ENCODE results near the gene CDC42EP3.

The CDC42EP3 gene

DNA sequence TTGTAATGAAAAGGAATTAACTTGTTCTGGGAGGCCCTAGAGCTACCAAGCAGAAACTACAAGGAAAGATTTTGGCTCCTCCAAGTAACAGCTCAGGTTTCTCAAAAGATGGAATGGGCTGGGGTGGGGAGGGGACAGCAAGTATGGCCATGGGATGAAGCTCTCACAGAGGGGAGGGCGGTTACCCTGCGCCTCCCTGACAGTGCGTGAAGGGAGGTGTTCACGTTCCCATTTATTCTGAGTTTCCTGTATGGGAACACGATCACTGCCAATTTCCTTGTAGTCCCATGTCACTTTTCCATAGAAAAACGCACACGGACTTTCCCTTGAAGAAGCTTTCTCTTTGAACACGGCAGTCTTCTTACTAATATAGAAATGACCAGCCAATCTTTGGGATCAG, 17.0 kb downstream of the CDC42EP3 start:
- no peak for DNase-seq

DNA sequence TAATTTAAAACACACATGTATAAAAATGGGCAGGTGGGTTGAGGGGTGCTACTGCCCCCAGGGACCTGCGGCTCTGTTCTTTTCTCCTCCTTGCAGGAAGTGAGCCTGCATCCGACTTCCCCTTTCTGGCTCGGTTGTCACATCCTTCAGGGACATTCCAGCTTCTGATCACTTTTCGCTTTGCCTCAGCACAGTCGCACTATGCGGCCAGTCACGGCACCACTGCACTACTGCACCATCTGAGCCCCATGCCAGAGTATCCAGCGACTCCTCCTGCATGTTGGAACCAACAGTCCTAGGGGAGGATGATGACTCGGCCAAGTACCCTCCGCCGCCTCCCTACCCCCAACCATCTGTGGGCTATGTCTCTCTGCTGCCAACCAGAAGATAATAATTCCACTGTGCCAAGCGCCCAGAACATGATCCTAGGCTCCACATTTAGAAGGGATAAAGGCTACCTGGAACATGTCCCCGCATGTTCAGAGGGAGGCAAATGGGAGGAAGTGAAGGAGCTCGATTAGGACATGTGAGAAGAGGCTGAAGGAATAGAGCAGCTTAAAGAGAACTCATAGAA, 17.6 kb downstream of the CDC42EP3 start:
- peak; percentile 24 for DNase-seq

DNA sequence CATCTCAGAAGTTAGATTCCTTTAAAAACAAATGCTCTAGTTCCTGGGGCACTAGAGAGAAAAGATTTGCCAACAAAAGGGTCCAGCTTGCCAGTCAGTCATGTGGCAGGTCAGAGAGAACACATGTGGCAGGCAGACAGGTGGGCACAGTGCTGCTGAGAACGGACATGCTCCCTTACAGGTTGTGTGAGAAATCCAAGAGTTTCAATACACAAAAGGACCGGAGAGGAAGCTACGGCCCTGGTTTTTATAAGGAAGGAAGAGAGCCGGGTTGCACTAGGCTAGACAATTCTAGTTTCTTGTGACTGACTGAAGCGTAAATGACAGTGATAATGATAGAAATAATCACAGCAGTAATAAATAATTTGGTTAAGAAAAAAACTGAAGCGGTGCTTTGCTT, 18.3 kb downstream of the CDC42EP3 start:
- DNase-seq = no peak

DNA sequence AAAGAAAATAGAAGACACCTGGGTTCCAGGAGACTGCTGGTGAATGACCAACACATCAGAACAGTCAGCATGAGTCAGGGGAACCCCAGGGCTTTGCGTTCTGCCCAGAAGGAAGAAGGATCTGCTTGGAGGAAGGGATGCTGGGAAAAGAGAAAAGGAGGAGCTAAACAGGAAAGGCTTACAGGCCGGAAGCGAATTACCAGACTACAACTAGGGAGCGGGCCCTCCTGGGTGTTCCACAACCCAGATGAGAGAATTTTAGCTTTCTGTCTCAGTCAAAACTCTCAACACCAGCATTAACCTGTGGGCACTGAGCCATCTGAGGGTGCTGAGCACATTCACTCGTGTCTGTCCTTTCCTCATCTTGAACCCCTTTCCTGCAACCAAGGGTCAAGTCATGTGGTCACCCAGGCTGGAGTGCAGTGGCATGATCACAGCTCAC, 19.2 kb downstream of the CDC42EP3 start:
- no peak for DNase-seq

DNA sequence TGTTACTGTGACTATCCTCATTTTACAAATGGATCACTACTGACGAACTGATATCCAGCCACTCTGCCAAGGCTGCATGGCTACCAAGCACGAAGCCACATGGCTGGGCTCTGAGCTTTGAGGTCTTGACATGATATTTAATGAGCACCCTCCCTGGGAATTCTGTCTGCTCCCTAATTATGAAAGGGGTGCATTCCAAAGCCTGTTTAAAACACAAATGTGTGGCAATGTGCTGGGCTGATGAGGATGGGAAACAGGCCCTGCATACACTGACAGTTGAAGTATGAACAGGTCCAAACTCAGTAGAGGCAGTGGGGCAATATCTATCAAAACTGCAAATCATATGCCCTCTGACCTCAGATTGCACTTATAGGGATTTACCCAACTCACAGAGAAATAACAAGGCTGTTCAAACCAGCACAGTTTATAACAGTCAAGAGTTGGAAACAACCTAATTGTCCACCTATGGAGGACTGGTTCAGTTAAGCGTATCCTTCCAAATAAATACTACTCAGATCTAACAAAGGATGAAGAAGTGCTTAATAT, 20.8 kb downstream of the CDC42EP3 start:
- no peak for DNase-seq

DNA sequence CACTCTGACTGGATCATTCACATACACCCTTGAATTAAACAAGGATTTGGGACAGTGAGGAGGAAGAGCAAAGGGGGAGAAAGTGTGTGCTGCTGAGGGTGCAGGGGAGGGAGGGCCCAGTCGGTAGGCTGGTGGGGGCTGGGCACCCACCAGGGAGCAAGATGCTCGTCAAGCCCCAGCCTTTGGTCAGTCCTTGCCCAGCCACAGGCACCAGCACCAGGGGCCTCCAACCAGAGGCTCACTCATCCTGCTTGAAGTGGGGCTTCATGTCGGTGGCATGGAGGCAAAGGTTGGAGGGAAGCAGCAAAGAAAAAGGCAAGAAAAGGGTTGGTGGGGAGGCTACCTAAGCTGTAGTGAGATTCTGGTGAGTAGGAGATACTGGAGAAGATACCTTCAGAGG, 21.9 kb downstream of the CDC42EP3 start:
- no peak for DNase-seq

DNA sequence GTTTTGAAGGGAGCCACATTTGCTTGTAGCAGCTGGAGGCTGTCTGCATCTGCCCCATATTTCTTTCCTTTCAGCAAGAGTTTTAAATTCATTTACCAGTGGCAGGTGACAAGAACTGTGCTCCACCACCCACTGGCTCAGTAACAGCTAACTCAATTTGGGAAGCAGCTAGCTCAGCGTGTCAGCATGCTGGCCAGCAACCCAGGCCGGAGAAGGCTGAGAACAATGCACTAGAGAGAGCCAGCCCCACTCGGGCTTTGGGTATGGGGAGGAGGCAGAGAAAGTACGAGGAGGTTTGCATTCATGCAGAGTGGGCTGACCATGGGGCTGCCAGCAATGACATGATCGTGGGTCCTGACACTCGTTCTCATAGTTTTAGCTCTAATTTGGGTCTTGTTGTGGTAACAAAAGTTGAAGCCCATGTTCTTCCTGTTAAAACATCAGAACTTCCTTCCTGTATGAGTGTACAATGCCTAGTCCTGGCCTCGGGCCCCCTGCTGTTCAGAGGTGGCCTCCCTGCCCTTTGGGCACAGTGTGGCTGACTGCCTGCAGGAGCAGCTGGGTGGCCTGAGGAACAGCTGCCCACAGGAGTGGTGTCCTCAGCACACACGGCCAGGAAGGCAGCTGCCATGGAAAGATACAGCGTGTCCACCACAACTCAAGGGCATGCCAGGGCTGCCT, 23.0 kb downstream of the CDC42EP3 start:
- DNase-seq = no peak

DNA sequence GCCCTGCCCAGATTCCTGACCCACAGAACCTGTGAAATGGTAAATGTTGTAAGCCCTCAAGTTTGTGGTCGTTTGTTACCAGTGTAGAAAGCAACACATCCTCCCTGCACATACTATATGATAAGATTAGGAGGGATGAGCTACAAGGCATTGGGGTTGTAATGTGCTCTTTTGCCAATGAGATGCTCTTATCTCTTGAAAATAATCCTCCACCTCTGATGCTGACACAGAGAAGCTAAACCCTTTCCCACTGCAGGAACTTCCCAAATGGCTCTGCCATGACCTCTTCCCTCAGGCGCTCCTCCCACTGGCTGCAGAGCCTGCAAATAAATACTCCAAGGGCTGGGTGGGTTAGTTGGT, 23.5 kb downstream of the CDC42EP3 start:
- DNase-seq = no peak

DNA sequence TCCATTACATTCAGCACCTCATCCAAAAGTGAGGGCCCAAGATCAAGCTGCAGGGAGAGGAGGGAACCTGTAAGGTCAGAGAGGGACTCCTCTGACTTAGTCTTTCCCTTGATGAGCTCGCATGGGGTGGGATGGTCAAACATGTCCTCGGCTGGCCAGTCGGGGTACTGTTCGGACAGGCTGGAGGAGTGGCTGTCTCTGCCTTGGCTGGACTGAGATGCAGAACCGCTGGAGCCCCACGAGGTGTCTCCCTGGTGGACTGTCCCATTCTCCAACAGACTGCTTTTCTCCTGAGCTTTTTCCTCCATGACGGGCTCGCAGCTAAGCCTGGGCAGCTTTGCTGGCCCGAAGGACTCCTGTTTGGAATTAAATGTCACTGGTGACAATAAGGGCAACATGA, 25.6 kb downstream of the CDC42EP3 start:
- DNase-seq = no peak

DNA sequence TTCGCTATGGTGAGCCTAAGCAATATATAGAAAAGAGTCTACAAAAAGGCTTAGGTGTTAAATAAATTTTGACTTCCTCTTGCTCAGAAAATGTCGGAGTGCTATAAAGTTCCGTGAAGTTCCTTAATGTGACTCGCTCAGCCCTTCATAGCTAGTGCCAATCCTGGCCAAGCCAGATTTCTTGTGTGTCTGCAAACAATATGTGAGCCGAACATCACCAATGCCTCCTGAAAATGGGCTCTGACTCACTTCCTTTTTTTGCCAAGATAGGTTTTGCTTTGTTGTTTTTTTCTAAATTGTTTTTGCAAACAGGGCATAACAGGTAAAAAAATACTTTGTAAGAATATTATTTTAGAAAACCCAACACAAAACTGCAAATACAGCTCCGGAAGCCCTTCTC, 26.1 kb downstream of the CDC42EP3 start:
- DNase-seq = no peak

DNA sequence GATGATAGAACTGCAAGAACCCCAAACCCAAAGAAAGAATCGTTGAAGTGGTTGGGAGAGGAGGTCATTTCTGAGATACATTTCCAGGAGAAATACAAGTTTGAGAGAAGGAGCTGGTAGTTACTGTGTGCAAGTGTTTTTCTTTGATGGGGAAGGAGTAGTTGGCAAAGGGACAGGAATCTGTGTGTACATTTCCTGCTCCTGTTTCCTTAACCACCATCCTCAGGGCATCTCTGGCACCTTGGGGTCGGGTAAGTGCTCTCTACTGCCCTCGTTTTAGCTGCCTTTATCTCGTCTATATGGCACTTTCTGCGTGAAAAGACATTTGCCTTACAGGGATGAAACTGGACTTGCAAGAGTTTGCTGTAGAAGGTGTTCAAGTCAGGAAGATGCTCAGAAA, 27.3 kb downstream of the CDC42EP3 start:
- no peak for DNase-seq

DNA sequence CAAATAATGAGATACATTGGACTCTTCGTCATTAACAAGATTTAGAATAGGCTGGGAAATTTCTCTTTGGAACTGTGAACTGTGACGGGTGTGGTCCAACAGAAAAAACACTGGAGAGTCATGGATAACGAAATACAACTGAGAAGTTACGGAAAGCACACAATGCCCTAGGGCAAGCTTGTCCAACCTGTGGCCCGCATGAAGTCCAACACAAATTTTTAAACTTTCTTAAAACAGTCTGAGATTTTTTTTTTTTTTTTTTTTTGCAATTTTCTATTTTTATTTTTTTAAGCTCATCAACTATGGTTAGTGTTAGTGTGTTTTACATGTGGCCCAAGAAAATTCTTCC, 27.7 kb downstream of the CDC42EP3 start:
- DNase-seq = no peak

DNA sequence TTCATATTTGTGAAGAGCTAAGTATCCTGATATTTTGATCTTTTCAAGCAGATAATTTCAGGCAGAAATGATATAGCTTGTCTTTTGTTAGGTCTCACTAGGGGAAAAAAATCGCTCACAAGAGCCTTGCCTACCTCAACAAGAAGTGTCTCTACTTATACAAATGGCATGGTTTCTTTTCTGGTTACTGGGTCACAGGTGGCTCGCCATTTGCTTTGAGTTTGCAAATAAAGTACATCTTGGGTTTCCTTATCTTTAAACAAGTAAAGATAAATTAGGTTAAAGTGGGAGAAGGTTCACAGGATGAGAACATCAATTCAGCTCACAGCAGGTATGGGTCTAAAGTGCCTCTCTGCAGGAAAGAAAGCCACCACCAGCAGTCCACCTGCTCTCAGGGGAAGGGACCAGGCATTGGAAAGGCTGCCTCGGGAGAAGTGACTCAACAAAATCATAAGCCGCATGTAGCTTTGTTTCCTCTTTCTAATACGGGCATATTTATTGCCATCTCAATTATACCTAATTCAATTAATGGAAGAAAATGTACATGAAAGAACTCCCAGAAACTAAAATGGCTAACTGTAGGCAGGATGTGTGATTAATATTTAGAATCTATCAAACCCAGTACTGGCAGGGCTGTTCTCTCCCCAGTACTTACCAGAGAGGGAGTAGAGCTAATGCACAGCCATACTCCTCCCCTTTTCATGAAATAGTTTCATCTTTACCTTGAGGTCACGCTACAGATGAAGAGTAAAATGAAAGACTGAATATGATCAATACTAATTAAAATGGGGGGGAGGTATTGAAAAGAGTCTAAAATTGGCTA, 28.3 kb downstream of the CDC42EP3 start:
- no peak for DNase-seq

DNA sequence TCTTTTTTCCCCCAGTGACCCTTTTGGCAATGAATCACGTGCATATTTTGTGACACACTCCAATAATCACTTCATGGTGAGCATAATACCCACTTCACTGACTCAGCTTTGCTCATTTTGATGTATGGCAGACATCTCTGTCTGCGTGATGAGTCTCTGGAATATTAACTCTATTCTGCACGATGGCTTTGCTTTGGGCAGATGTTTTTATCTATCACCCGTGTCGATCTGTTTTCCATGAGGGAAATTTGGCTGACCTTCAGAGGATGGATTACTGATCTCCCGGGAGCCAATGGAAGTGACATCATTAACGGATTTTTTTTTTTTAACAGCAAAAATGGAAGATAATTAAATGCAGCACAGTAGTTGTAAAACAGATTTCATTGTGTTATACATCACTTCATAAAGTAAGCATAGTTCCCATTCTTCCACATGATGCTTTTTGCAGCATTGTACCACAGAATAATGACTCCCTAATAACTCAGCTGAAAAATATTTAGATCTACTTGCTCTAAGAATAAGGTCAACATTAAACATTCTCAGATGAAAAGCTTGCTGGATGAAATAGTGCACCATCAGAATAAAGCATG, 29.8 kb downstream of the CDC42EP3 start:
- DNase-seq = no peak

DNA sequence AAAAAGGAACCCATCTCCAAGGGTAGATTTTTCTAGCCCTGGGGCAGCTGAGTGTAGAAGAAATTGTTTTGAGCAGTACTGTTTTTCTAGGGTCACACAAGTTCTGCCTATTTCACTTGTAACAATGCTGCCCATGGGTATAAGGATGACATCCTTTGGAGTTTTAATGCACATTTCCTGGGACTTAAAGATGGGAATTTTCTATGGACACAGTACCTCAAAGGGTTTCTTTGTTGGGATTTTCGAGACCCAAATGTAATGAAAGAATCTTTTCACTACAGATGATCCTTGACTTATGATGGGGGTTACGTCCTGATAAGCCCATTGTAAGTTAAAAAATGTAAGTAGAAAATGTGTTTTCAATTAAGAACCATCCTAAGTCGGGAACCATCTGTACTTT, 31.8 kb downstream of the CDC42EP3 start:
- DNase-seq = no peak

DNA sequence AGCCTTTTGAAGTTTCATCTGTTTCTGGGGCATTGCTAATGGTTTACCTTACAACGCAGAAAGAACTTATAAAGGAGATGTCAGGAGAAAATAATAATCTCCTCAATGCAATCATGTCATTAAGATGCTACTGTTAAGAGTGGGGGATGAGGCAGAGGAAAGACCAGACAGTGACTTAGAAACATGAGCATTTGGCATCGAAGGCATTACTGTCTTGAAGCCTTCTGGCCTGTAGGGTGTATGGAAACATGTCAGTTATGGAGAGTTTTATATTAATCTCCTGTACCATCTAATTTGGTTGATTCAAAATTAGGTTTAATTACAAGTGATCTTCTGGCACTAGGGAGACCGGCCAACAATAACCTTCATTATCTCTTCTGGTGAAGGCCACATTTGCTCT, 32.5 kb downstream of the CDC42EP3 start:
- no peak for DNase-seq

DNA sequence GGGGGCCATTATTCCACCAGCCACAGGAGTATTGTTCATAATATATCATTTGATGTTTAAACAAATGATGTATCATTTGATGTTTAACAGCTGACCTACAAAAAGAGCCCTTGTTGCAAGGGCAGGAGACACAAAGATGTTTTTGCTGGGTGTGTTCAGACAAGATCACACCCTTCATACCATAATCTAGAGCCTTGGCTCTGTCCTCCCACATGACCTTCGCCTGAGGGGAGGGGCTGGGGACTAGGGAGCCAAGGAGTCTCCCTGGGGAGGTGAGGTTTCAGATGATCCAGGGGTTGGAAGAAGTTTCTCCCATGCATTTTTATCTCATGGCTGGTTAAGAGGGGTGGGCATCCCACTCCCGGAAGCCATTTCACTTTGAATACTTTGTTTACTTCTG, 33.5 kb downstream of the CDC42EP3 start:
- no peak for DNase-seq

DNA sequence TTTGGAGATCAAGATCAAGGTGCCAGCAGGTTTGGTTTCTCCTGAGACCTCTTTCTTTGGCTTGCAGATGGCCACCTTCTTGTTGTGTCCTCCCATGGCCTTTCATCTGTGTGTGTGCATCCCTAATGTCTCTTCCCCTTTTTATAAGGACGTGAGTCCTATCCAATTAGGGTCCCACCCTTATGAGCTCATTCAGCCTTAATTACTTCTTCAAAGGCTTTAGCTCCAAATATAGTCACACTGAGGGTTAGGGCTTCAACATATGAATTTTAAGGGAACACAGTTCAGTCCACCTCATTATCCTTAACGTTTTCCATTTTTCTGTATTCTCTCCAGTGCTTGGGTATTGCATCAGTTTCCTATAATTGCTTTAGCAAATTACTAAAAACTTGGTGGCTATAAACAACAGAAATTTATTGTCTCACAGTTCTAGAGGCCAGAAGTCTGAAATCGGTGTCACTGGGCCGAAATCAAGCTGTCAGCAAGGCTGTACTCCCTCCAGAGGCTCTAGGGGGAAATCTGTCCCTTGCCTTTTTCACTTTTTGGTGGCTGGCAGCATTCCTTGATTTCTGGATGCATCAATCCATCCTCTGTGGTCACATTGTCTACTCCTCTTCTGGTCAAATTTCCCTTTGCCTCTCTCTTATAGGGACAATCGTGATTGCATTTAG, 34.1 kb downstream of the CDC42EP3 start:
- DNase-seq = no peak

DNA sequence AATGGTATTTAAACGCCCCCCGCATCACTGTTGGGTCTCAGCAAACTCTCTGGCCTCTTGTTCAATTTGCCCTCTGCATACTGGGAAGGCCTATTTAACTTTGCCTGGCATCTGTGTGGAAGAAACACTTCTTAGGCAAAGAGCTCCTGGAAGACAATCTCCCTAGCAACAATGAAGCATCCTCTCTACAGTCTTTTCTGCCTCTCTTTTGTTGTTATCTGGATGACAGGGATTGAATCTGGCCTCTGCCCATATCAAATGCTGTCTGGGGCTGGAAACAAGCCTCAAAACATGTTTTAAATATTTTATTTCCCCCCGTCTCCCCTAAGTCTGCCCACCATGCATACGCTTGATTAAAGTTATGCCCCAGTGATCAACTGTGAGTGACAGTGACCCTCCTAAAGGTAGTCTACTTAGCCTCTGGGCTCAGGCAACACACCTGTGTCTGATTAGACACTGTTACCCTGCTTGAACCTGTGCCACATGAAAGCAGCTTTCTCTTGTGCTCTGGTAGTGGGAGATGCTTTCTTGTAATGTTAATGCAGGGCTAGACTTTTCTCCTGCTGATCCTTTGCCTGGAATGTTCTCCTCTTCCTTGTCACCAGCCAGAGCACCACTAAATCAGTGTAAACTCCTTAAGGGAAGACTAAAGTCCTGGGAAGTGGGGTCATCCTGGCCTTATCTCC, 34.9 kb downstream of the CDC42EP3 start:
- DNase-seq = no peak

DNA sequence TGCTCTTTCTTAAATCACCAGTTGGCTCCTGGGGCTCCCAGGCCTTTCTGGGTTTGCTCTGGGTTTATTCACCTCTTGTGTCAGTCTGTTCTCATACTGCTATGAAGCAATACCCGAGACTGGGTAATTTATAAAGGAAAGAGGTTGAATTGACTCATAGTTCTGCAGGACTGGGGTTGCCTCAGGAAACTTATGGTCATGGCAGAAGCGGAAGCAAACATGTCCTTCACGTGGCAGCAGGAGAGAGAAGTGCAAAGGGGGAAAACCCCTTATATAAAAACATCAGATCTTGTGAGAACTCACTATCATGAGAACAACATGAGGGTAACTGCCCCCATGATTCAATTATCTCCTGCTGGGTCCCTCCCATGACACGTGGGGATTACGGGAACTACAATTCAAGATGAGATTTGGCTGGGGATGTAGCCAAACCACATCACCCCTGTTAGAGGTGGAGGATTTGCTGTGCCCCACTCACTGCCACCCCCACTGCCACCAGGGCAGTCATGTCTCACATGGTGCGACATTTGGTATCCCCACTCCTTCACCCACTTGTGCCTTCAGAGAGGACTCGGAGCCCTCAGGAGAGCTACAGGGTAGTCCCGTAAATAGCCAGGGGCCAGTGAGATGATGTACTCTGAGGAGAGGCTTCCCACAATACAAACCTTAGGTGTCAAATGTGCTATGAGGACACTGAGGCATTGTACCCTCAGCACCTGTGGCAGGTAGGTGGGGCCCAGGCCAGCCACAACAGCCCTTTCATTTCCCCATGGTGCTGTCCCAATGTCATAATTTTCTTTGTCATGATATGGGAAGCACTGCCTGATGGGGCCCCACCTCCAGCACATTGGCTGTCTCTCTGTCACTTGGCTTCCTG, 35.7 kb downstream of the CDC42EP3 start:
- DNase-seq = peak; percentile 84

DNA sequence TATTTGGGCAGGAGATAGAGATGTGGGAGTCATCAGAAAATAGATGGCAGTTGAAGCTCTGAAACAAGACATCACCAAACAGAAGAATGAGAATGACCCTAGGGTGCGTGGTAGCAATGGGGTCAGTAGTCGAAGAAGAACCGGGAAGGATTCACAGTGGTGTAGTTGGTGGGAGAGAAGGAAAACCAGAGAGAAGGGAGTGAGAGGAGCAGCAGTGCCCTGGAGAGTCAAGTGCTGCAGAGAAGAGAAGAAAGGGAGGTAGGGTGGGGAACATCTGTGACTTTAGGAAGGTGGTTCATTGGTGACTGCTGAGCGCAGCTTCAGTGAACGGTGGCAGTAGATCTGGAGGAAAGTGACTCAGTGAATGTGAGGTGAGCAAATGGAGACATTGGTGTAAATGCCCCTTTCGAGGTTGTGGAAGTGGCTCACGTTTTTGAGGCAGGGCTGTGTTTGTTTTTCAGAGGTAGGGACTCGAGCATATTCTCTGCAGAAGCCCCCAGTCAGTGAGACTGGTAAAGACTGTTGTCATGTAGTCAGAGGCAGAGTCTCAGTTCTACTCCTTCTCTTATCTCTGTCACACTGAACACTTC, 36.4 kb downstream of the CDC42EP3 start:
- DNase-seq = no peak
